ENCODE data around the gene CYTH3.

CYTH3 gene

DNA sequence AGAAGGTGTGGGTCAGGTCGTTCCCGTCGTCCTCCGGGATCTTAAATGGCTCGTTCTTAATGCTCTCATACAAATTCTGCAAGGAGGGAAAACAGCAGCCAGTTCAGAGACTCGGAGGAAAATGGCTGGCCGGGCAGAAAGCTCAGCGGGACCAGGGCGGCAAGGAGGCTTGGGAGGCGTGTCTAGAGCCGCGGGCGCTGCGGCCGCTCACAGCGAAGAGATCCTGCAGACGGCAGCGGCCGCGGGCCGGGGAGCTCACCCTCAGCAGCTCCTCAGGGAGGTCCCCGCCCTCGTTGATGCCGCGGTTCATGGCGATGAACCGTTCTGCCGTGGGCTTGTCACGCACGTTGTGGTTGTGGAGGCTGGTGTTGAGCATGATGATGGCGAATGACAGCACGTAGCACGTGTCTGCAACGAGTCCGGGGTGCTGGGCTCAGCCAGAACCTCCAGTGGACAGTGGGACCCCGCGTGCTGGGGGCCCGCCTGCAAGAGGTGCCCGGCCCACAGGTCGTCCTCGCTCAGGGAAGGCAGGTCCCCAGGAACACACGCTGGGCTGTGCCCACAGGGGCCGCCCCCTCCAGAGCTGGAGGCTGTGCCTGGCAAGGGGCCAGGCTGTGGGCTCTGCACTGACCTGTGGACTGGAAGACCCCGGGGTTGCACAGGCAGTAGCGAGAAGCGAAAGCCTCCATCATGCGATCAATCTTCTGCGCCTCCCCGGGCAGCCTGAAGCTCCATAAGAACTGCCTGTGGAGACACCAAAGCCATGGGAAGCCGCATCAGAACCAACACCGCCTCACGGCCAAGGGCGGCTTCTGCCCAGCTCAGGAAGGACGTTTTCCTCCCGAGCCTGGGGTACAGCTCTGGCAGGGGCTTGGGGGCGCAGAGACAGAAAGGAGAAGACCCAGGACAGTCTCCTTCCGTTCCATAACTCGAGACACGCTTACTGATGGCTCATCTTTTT, 101.6 kb downstream of the CYTH3 start:
- TF ChIP-seq, protein P1, sequence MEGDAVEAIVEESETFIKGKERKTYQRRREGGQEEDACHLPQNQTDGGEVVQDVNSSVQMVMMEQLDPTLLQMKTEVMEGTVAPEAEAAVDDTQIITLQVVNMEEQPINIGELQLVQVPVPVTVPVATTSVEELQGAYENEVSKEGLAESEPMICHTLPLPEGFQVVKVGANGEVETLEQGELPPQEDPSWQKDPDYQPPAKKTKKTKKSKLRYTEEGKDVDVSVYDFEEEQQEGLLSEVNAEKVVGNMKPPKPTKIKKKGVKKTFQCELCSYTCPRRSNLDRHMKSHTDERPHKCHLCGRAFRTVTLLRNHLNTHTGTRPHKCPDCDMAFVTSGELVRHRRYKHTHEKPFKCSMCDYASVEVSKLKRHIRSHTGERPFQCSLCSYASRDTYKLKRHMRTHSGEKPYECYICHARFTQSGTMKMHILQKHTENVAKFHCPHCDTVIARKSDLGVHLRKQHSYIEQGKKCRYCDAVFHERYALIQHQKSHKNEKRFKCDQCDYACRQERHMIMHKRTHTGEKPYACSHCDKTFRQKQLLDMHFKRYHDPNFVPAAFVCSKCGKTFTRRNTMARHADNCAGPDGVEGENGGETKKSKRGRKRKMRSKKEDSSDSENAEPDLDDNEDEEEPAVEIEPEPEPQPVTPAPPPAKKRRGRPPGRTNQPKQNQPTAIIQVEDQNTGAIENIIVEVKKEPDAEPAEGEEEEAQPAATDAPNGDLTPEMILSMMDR (IDR thresholded peaks at IDR 0.05; ENCODE audit: low read depth, low read length, missing control alignments), result no peak
- Histone ChIP-seq H3K4me3 (ENCODE audit: low read depth, low read length) (no peak overlapping the region), H3K27ac (no peak overlapping the region), H3K36me3 (replicated peaks) (peaks cover 15% of the 10 kb centered on the region), H3K27me3 (replicated peaks) (no peaks in the 10 kb centered on the region)
- in situ Hi-C loops (cut with HindIII; ENCODE audit: low pct_ligation_motif_present, low sequenced_read_pairs), result no loop called here
- DNase-seq, result no peak

DNA sequence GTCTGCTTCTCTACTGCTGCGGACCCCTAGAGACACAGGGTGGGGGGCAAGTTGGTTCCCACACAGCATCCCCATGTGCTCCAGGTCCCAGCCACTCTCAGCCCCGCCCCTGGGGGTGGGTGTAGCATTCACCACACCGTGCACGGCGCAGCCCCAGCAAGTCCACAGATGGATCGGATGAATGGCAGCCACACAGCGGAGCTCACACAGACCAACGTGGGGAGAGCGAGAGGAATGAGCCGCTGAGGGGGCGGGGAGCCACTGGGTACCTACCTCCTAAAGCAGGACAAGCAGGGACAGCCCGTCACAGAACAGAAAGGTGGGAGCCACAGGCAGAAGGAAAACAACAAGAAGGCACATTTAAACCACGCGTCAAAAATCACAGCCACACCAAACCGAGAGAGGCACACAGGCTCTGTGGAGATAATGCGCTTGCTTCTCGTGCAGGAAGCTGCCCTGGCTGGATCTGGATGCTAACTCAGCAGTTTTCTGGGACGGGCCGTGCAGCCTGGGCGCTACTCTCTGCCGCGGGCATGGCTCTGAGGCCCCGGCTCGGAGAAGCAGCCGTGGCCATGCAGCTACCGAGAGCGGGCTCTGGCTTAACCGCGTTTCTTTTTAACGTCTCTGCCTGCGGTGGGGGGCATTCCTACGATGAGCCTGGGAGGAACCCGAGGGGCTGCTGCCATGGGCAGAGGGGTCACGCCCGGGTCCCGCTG, 102.5 kb downstream of the CYTH3 start:
- H3K27ac ChIP-seq, result no peak overlapping the region
- H3K27me3 ChIP-seq (replicated peaks), result no peaks in the 10 kb centered on the region
- in situ Hi-C loops (cut with HindIII; ENCODE audit: low pct_ligation_motif_present, low sequenced_read_pairs), result no loop called here
- peaks cover 15% of the 10 kb centered on the region for H3K36me3 ChIP-seq (replicated peaks)
- TF ChIP-seq, protein P1 (IDR thresholded peaks at IDR 0.05; ENCODE audit: low read depth, low read length, missing control alignments), result no peak
- H3K4me3 ChIP-seq (ENCODE audit: low read depth, low read length), result no peak overlapping the region
- no peak for DNase-seq

DNA sequence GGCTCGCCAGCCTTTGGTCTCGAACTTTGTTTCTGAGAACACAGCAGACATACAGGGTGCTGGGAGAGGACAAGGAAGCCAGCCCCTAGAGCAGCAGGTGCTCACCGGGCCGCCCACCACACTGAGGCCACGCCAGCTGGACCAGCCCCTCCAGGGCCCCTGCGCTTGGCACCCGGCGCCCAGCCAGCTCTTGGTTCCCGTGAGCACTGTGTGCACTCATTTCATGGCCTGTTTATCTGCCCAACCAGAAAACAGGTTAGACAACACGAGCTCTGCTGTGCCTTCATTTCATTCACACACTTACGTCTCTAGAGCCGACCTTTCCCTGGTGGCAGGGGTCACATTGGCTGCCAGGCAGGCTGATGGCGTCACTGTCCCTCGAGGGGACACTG, 104.0 kb downstream of the CYTH3 start:
- no peak overlapping the region for H3K4me3 ChIP-seq (ENCODE audit: low read depth, low read length)
- TF ChIP-seq, protein P1 (IDR thresholded peaks at IDR 0.05; ENCODE audit: low read depth, low read length, missing control alignments), result no peak
- H3K27me3 ChIP-seq (replicated peaks), result no peaks in the 10 kb centered on the region
- in situ Hi-C loops (cut with HindIII; ENCODE audit: low pct_ligation_motif_present, low sequenced_read_pairs), result no loop called here
- no peak for DNase-seq
- H3K36me3 ChIP-seq (replicated peaks), result peaks cover 16% of the 10 kb centered on the region
- no peak overlapping the region for H3K27ac ChIP-seq

DNA sequence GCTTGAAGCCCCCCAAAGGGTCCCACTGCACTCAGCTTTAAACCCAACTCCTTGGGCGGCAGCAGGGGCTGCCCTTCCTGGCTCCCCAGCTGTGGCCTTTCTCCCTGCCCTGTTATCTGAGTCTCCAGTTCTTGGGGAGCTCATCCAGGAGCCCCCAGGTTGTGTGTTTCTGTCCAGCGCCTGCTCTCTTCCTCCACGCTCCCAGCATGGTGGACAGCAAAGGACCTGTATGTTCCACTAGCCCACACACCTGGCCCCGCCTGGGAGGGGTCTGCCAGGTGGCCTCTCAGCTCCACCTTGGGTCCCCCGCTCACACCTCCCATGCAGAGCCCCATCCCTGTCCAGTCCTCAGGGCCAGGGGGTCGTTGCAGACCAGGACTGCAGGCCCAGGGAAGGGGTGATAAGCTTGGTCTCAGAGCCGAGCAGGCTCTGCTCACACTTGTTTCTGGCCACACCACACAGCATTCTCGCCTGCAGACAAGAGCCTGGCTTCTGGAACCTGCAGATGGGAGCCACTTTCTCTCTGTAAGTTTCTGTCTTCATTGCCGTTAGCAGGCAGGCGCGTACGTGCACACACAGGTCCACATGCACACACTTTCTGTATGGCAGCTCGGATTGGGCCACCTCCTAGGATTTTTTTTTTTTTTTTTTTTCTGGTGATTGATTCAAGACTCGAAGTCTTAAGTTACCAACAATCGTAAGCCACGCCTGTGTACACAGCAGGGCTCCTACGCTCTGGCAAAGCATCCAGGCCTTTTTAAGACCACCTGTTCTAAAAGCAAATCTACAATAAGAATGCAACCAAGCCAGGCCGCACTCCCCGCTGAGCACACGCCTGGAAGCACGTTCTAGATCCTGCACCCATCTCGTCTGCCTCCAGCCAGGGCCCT, 104.6 kb downstream of the CYTH3 start:
- TF ChIP-seq, protein P1 (IDR thresholded peaks at IDR 0.05; ENCODE audit: low read depth, low read length, missing control alignments), result no peak
- Histone ChIP-seq H3K36me3 (replicated peaks) (peaks cover 18% of the 10 kb centered on the region), H3K27ac (no peak overlapping the region), H3K4me3 (ENCODE audit: low read depth, low read length) (no peak overlapping the region), H3K27me3 (replicated peaks) (no peaks in the 10 kb centered on the region)
- in situ Hi-C loops (cut with HindIII; ENCODE audit: low pct_ligation_motif_present, low sequenced_read_pairs), result no loop called here
- DNase-seq, result no peak

DNA sequence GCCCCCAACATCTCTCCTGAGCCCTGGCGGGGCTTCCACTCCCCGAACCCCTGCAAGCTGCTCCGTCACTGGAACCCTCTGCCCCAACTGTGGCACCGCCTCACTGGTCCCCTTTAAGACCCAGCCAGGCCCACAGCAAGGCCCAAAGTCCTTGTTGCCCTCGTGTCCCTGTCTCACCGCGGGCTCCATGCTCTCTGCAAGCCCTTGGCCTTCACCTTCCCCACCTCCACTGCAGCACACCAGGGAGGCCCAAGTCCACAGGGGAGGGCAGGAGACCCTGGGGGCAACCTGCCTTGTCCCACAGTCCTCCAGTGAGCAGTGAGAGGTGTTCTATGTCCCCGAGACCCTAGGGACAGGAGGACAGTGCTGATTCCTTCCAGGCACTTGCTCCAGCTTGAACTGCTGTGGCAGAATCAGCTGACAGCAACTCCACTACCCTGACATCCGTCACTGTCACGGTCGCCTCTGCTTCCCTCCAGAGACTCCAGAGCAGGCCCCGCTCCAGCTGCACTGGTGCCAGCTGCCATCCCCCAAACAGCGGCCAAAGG, 105.3 kb downstream of the CYTH3 start:
- no peak for DNase-seq
- H3K27ac ChIP-seq, result no peak overlapping the region
- H3K27me3 ChIP-seq (replicated peaks), result no peaks in the 10 kb centered on the region
- TF ChIP-seq, protein P1 (IDR thresholded peaks at IDR 0.05; ENCODE audit: low read depth, low read length, missing control alignments), result no peak
- H3K4me3 ChIP-seq (ENCODE audit: low read depth, low read length), result no peak overlapping the region
- H3K36me3 ChIP-seq (replicated peaks), result peaks cover 23% of the 10 kb centered on the region
- in situ Hi-C loops (cut with HindIII; ENCODE audit: low pct_ligation_motif_present, low sequenced_read_pairs), result no loop called here

All from brain microvascular endothelial cell (primary cell).